Stimulated activated CD8-positive, alpha-beta memory T cell treated with anti-CD3 and anti-CD28 coated beads, Interleukin-15, amount 100 ng/mL, for 4 hours (primary cell): ENCODE data around the gene HESX1.
A peak's percentile ranks its signal among the peaks of the same experiment; 100 is the strongest.

Experiments
- DNase-seq, 2 donors: peaks; one replicate each; pipeline ENCODE4 v3.0.0-alpha.2; 2020; ENCODE audit warnings: low read depth in 2 of 2

HESX1 gene

DNA sequence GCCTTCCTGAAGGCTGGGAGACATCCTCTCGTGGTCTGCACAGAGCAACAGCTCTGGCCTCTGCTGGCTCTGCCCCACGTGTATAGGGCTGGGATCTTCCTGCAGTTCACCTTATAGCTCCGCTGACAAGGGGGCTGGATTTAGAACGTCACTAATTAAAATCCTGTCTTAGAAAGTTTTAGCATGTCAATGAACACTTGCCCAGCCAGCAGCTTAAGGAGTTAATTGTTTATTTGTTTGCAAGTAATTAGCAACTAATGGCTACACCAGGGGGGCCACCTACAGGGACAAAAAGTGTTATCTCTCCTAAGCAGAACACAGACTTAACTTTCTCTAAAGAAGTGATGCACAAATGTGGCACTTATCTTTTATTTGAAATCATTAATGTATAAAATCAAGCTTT lies at the start of gene HESX1:
Gene HESX1, minus strand, starts transcription at position 84 of the 403 bp plus-strand sequence. Its CDS starts 60 bp downstream, at position 24.
- no peak for DNase-seq

DNA sequence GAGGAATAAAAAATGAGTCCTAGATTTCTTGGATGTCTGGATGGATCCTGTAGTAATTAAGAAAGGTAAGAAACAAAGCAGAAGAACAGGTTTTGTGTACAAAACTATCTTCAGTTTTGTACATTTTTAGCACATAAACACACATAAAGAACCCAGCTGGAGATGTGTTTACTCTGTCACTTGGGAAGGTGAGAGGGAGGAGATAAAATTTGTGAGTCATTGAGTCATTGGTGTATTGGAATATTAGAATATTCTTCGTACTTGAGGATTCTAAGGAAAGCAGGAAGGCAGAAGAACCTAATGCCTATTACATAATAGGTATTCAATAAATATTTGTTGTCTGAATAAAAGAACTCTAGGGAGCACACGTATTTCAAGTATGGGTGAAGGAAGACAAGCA lies 45.2 kb upstream of the HESX1 start:
- no peak for DNase-seq

DNA sequence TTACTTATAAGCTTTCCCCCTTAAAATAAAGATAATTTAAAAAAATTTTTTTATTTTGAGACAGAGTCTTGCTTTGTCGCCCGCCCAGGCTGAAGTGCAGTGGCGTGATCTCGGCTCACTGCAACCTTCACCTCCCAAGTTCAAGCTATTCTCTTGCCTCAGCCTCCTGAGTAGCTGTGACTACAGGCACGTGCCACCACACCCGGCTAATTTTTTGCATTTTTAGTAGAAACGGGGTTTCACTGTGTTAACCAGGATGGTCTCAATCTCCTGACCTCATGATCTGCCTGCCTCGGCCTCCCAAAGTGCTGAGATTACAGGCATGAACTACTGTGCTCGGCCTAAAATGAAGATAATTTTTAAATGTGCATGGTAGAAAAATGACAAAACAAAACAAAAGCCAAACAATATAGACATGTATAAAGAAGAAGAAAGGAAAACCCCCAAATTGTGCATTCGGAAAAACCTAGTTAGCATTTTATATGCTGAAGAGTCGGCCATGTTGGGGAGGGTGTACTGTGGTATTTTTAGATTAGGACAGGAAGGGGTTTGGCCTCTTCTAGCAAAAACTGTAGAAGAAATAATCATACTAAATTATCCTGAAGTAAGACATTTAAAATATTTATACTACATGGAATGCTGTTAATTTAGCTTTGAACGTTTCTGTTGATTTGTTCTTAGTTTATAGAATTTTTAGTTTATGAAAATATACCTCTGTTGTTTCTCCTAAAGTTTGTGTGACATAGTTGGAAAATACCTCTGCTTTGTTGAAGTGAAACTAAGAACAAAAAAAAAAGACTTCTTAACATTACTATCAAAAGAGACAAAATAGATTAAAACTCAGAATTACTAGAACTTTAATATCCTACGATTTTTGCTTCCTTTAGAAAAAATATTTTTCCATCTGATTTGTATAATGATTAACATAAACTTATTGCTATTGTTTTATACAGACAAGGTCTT lies 35.1 kb upstream of the HESX1 start:
- DNase-seq = no peak

DNA sequence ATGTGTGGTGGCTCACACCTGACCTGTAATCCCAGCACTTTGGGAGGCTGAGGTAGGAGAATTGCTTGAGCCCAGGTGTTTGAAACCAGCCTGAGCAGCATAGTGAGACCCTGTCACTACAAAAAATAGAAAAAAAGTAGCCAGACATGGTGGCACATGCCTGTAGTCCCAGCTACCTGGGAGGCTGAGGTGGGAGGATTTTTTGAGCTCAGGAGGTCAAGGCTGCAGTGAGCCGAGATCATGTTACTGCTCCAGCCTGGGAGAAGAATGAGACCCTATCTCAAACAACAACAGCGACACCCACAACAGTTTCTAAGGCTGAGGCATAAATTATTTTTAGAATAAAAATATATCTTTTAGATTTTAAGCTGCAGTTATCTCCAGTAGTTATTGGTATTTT lies 34.0 kb upstream of the HESX1 start:
- no peak for DNase-seq

DNA sequence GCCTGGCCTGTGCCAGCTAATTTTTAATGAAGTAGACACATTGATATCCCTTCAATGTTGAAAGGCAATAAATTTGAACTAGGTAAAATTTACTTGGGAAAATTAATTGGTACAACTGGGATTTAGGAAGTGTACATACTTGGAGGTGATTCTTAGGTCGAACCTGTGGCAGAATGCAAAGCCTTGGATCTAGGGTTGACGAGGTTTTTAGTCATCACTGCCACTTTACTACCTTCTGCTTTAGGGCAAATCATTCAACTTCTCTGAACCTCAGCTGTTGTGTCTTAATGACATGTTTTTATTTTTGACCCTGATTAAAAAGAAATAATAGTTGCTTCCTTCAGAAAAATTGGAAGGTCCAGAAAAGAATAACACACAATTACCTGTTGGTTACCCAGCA lies 30.2 kb upstream of the HESX1 start:
- DNase-seq = no peak

DNA sequence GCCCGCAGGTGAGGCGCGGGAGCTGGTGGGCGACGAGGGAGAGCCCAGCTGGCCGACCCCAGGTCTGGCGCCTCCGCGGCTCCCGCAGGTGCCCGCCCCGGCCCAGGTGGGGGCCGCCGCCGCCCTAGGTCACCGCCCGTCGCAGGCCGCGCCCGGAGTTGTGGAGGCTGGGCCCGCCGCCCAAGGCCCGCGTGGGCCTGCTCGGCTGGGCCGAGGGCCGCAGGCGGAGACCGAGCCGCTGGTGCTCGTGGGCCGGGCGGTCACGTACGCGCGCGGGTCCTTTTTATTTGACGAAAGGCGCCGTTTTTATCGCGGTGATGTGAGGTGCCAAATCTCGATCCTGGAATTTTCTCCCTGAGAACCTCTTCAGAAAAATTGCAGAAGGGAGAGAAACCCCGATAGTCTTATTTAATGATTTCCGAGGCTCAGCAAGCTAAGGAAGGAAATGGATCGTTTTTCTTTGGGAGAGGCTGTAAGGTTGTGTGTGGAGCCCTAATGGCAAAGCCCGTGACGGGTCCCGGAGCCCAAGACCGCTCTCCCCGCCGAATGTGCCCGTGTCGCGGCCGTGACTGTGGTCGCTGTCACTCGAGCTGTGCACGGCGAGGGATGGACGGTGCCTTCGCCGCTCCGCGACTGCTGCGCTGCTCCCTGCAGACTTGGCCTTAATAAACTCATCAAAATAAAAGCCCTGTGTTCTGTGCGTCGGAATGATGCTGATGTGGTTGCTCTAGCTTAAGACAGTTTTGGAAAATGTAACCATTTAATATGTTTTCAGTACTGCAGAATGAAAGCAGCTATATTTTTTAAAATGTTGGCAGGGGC lies 28.4 kb upstream of the HESX1 start:
- no peak for DNase-seq

DNA sequence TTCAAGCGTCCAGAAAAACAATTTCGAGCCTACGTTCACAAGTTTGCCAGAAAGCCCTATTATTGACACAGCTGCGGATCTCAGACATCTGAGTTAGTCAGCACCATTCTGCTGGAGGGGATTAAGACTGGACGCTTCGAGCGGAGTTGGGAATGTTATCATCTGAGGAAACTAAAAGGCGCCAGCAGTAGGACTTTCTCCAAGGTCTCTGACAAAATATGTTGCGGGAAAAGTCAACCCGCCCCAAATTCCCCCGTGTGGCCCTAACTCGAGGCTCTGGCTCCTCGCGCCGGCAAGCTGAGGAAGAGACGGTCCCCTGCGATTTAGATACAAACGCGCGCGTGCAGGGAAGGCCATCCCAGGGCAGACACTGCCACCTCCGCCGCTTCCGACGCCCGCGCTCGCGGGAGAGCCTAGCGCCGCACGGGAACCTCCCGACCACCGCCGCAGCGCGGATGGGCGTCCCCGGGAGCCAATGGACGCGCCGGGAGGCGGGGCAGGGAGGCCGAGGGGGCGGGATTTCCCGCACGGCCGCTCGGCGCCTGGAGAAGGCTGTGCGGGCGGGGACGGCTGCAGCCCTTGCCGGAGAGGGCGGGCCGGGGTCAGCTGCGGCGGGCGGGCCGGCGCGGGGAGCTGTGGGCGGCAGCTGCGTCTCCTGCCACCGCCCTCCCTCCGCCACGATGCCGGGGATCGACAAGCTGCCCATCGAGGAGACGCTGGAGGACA lies 27.6 kb upstream of the HESX1 start, which contains the start of gene APPL1:
Gene APPL1, plus strand, starts transcription at position 526 of the 726 bp plus-strand sequence. Its CDS starts 155 bp downstream, at position 681.
- peak; percentile 71 to 80 for DNase-seq

DNA sequence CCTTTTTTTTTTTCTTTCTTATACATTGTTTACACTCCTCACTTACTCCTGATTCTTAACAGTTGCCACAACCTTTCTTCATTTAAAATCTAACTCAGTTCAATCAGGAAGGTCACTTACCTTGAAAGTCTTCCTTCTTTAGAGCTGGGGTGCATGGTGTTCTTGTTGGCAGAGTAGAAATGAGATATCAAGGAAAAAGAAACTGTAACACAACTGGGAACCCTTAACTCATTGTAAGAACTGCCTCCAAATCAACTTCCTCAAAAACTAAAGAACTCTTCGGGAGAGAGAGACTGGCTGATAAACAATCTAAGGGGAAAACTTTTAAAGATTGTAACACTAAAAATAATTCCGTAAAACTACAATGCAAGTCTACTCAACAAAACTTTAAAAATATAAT lies 26.4 kb upstream of the HESX1 start:
- no peak for DNase-seq

DNA sequence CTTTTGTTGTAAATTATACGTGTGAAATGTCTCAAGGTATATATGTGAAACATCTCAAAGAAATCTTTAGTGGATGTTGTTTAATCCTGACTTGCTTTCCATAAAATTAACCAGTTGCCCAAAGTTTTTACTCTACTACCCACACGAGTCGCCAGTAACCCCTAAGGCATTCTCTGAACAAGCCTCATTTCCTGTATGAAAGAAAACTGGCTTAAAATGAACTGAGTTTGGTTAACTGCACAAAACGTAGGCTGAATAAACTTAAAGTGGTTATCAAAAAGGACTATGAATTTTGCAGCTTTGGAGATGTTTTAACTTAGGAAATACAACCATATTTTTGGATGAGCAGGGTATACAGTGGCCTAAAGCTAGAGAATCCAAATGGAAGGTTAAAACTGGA lies 25.1 kb upstream of the HESX1 start:
- DNase-seq = no peak

DNA sequence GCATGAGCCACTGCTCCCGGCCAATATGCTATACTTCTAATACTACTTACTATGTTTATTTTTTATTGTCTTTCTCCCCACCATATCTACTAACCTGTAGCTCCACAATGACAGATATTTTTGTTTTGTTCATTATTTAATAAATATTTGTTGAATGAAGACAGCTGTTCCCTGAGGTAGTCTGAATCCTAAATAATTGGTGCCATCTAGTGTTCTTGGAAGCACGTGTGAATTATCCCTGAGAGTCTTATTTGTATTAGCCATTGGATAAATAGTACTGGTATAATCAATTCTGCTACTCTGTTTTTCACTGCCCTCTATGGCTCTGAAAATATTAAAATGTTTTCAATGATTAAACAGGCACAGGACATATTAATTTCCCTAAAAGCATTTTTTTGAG lies 22.1 kb upstream of the HESX1 start:
- no peak for DNase-seq

DNA sequence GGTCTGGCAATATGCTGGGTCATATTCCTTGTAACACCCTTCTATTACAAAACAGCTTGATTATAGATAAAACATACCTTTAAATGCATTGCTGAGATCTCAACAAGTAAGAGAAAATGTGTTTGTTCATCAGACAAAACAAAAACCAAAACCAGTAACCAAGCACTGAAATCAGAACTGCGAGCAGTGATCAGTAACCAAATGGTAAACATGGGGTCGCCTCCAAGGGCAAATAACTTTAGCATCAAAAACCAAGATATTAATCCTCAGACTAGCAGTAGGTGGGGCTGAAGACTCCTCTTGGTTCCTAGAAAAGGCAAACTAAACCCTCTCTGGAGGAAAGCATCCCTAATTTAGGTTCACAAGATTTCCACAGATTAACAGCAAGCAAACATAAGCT lies 6.6 kb upstream of the HESX1 start:
- DNase-seq = no peak

DNA sequence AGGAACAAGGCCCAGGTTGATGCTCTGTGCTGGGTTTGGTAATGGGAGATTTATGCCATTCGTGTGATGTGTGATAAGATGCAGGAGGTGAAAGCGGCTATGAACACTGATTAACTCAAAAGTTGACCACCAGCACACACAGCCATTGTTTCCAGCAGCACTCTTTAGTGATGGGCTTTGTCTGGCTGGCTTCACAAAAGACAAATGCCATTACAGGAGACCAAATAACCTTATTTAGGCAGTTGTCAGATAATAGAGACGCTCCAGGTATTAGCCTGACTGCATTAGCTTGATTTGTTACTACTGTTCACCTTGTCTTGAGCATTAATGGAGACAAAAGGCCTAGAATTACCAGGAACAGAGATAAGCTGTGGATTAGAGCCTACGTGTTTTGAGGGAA lies 5.1 kb downstream of the HESX1 start:
- no peak for DNase-seq

DNA sequence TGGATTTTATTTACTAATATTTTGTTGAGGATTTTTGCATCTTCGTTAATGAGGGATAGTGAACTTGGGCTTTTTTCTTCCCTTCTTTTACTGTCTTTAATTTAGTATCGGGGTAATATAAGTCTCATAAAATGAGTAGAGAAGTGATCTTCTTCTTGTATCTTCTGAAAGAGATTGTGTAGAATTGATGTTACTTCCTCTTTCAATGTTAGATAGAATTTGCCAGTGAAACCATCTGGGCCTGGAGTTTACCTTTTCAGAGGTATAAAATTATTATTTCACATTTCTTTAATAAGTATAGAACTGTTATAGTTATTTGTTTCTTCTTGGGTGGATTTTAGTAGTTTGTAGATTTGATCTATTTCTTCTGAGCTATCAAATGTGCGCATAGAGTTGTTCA lies 7.8 kb downstream of the HESX1 start:
- DNase-seq = no peak

DNA sequence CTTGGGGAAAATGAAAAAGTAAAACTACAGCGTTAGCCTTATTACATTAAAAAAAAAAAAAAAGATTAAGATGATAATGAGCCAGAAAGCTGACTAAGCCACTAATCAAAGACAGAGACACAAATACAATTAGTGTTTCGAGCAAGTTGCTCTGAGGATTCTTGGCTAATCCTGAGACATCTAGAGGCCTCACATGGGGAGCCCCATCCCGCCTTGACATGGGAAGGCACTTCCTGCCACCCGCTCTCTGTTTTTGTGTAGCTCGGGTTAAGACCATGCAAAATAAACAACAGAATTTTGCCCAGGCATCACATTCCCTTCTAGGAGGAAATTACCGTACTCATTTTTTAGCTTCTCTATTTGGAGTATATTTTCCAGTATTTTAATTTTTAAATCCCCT lies 15.3 kb downstream of the HESX1 start:
- no peak for DNase-seq

DNA sequence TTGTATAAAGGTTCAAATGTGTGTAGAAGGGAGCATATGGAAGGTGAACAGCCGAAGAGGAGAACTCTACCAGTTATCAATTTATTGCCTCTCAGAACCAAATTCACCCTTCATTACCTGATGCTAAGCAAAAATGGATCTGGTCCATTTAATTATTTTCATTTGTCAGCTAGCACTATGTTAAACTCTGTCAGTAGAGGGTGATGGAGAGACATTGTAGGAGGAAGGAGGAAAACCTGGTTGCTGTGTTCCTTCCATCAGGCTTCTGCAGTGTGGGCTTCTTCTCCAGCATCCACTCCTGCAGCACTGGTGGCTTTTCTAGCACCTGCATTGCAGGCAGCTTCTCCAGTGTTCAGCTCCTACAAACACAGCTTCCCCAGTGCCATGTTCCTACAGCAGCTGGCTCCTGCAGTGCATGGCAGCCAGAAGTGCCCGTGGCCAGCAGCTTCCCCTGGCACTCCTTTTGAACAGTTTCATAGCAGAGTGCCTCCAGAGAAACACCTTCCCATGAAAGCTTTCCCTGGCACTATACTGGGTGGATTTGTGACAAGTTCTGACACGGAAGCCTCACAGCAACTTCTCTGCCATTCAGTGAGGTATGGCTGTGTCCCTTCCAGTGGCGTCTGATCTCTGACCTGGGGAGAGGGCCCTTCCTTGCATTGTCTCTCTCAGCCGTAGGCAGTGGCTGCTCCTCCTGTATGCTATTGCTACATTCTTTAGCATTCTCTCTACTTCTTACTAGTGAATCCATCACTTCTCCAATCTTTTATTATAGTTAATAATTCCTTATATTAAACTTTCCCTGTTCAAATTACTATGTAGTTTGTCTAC lies 20.0 kb downstream of the HESX1 start:
- DNase-seq = no peak

DNA sequence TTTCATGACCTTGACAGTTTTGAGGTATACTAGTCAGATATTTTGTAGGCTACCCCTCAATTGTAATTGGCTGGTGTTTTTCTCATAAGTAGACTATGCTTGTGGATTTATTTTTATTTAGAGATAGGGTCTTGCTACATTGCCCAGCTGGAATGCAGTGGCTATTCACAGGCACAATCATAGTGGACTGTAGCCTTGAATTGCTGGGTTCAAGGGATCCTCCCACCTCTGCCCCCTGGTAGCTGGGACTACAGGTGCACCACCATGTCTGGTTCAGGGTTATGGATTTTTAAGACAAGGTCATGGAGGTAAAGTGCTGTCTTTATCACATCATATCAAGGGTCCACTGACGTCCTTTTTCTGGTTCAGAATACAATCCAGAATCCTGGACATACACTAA lies 23.7 kb downstream of the HESX1 start:
- no peak for DNase-seq

DNA sequence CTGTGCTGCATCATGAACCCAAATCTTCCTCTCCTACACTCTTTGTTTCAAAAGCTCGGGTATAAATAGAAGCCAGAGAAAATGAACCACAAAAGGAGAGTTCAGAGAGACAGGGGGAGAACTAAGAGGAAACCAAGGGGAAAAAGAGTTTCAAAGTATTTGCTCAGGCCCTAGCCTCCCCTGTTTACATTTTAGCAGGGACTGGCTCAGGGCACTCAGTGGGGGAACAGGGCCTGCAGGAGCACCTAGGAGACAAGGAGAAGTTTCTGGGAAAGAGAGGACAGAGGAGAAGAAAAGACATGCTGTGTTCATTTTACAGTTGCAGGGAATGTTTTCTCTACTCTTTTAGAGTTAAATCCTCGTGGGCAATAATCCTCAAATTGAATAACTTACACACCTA lies 26.1 kb downstream of the HESX1 start:
- DNase-seq = no peak

DNA sequence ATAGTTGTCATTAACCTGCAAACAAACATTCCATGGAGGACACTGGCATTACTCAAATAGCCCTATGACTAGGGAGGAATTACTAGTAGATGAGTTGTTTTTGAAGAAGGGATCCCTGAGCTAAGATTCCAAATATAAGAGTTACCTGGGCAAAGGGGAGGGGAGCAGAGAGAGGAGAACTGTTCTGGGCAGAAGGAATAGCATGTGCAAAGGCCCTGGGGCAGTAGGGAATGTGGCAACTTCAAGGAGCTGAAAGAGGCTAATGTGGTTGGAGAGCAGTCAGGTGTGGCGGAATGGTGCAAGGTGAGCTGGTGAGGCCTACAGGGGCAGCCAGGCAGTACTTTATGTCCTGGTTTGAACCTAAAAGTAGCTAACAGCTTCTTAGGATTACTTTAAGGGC lies 28.8 kb downstream of the HESX1 start:
- no peak for DNase-seq

DNA sequence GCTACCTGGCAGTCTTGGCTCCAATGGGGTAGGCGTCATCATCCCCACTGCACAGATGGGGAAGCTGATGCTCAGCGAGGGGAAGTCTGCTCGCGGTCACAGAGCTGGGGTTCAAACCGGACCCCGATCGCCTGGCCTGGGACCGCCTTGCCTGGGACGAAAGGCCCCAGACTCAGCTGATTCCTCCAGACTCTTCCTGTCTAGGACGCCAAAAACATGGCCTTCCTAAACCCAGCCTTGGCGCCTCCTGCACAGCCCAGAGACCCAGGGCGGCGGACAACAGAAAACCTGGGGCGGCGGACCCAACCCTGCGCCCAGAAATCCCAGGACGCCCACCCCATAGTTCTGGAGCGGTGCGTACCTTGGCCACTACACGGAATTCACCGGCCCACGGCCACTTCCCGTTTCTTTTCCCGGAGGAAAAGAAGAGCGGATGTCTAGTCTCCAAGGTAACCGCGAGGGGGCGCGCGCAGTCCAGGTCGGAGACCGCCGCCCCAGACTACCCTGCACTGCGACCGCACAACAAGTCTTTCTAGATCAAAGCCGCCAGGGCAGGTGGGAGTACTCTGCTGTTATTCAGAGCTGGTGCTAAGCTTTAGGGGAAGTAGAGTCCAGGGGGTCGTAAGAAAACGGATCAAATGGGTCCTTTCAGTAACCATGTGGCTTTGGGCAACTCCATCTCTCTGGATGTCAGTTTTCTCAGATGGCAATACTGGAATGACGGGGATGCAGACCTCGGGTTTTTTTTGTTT lies 29.7 kb downstream of the HESX1 start:
- DNase-seq = peak; percentile 13 to 17

DNA sequence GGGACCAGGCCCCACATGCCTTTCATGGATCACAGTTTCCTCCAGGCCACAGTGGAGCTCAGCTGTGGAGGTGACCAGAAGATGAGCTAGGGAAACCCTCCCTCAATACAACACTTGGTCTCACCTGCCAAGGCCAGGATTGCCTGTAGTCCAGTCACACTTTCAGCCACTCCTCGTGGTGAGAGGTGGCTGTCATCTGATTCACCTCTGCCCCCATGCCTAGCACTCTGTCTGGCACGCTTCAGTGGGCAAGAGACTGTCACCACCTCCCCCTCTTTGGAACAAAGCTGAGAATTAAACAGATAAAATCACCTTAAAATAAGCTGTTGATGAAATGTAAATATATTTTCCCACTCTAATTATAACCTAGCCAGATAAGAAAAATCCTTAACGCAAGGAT lies 30.7 kb downstream of the HESX1 start:
- DNase-seq = no peak
